Thoracic aorta (tissue), 2 donors: ENCODE data around the gene AKT2. TPM values are rescaled to one million over a fixed set of nuclear protein-coding genes. Genes with fewer than 3 reads are reported as not detected.

Source experiments
- ATAC-seq: fragments of 150-250 bp; one replicate; pipeline ENCODE4 v1.8.0; 2017; ENCODE audit warnings: low read depth; ENCODE audit not compliant: insufficient number of reproducible peaks, low FRiP score
- DNase-seq: peaks from one replicate; pipeline ENCODE4 v3.0.0-alpha.2; 2020; ENCODE audit warnings: low spot score
- H3K27ac ChIP-seq, 2 donors: fragments of 200-600 bp; sonication (generic); 1 replicate in 1 of 2; 2 replicates in 1 of 2; pipeline ENCODE4 v1.5.1; 2016; ENCODE audit warnings: mild to moderate bottlenecking in 2 of 2, moderate library complexity in 2 of 2
- H3K27me3 ChIP-seq: fragments of 200-600 bp; sonication (generic); replicated peaks from 2 replicates; pipeline ENCODE4 v1.6.0; 2016; ENCODE audit warnings: mild to moderate bottlenecking; ENCODE audit not compliant: insufficient read depth
- H3K36me3 ChIP-seq: fragments of 200-600 bp; sonication (generic); one replicate; pipeline ENCODE4 v1.5.1; 2016
- H3K4me1 ChIP-seq, 2 donors: fragments of 200-600 bp; sonication (generic); 1 replicate in 1 of 2; 2 replicates in 1 of 2; pipeline versions ENCODE4 v1.5.1 to v1.6.0; 2016; ENCODE audit warnings: low read depth in 2 of 2, mild to moderate bottlenecking in 1 of 2; ENCODE audit not compliant: control insufficient read depth in 1 of 2
- H3K4me3 ChIP-seq: fragments of 200-600 bp; sonication (generic); 2 replicates; pipeline ENCODE4 v1.5.1; 2016; ENCODE audit warnings: mild to moderate bottlenecking
- H3K9me3 ChIP-seq: fragments of 200-600 bp; sonication (generic); 2 replicates; pipeline ENCODE4 v1.5.1; 2016
- total RNA-seq, 2 donors: library from RNA; depleted of rRNA; stranded (reverse); fragments of >200 nt; gene quantifications; one replicate each; pipeline versions ENCODE4 v1.1.0 to v1.2.3, GENCODE V29; 2016
- TF ChIP-seq, protein P1 (sequence below): fragments of 200-600 bp; sonication (generic); IDR thresholded peaks from one replicate; pipeline ENCODE4 v1.5.1; 2019; ENCODE audit warnings: antibody characterized with exemption

The AKT2 gene
- total RNA-seq, 2 donors from 2014 or later: 94.5 to 138 TPM

- Histone ChIP-seq H3K4me3 (no peak overlapping the region), H3K4me1 (no peaks in the 10 kb centered on the region), H3K36me3 (no peaks in the 10 kb centered on the region), H3K27ac (no peak overlapping the region), H3K27me3 (no peaks in the 10 kb centered on the region), H3K9me3 (no peaks in the 10 kb centered on the region)
- TF ChIP-seq, protein P1, sequence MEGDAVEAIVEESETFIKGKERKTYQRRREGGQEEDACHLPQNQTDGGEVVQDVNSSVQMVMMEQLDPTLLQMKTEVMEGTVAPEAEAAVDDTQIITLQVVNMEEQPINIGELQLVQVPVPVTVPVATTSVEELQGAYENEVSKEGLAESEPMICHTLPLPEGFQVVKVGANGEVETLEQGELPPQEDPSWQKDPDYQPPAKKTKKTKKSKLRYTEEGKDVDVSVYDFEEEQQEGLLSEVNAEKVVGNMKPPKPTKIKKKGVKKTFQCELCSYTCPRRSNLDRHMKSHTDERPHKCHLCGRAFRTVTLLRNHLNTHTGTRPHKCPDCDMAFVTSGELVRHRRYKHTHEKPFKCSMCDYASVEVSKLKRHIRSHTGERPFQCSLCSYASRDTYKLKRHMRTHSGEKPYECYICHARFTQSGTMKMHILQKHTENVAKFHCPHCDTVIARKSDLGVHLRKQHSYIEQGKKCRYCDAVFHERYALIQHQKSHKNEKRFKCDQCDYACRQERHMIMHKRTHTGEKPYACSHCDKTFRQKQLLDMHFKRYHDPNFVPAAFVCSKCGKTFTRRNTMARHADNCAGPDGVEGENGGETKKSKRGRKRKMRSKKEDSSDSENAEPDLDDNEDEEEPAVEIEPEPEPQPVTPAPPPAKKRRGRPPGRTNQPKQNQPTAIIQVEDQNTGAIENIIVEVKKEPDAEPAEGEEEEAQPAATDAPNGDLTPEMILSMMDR: no peak
- ATAC-seq (no peak), DNase-seq (no peak)
These were observed 17.3 kb upstream of the AKT2 start for GRCh38 chr19:40302224-40303011.

GRCh38 chr19:40300668-40301067, 15.5 kb upstream of the AKT2 start:
- Histone ChIP-seq H3K27me3 (no peaks in the 10 kb centered on the region), H3K4me3 (no peak overlapping the region), H3K9me3 (no peaks in the 10 kb centered on the region), H3K27ac (no peak overlapping the region), H3K36me3 (no peaks in the 10 kb centered on the region), H3K4me1 (no peaks in the 10 kb centered on the region)
- TF ChIP-seq, protein P1: no peak
- ATAC-seq: no peak
- no peak for DNase-seq

DNA sequence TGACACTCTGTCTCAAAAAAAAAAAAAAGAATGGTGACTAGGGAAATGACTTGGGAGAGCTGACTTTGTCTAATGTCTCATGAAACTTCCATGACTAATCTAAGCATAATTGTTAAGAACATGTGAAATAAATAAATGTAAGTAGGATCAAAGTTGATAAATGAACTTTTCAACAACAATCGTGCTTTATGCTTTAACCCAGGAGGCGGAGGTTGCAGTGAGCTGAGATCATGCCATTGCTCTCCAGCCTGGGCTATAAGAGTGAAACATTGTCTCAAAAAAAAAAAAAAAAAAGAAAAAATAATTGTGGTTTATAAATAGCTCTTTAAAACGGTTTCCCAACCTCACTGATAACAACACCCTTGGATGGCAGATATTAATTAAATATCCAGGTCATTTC, 12.9 kb upstream of the AKT2 start:
- DNase-seq (no peak), ATAC-seq (no peak)
- H3K4me1 ChIP-seq: no peaks in the 10 kb centered on the region
- no peaks in the 10 kb centered on the region for H3K27me3 ChIP-seq
- H3K27ac ChIP-seq: no peak overlapping the region
- no peak overlapping the region for H3K4me3 ChIP-seq
- no peaks in the 10 kb centered on the region for H3K36me3 ChIP-seq
- no peaks in the 10 kb centered on the region for H3K9me3 ChIP-seq
- TF ChIP-seq, protein P1: no peak

DNA sequence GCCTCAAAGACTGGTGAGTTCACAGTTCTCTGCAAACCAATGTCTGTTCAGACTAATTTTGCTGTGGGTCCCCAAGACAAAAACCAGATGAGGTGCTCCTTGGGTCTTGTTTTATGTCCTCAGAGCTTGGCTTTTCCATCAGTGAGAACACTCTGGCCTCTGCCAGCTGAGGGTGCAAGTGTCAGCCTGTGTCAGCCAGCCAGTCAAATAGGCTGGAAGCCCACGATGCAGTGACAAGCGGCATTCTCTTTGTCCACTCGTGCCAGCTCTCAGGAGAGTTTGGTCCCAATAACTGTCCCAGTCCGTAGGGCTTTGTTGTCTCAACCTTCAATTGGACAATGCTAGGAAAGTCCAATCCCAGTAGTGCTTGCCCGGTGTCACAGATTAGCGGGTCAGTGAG, 9.4 kb upstream of the AKT2 start:
- ATAC-seq: no peak
- TF ChIP-seq, protein P1: no peak
- no peak for DNase-seq
- Histone ChIP-seq H3K27ac (no peak overlapping the region), H3K27me3 (no peaks in the 10 kb centered on the region), H3K36me3 (no peaks in the 10 kb centered on the region), H3K4me3 (no peak overlapping the region), H3K9me3 (no peaks in the 10 kb centered on the region), H3K4me1 (no peaks in the 10 kb centered on the region)

GRCh38 chr19:40286971-40287421, 1.9 kb upstream of the AKT2 start:
- ATAC-seq (no peak), DNase-seq (no peak)
- Histone ChIP-seq H3K36me3 (no peaks in the 10 kb centered on the region), H3K4me3 (no peak overlapping the region), H3K4me1 (peaks cover 10 to 31% of the 10 kb centered on the region in 2 donors), H3K27ac (no peak overlapping the region), H3K27me3 (no peaks in the 10 kb centered on the region), H3K9me3 (no peaks in the 10 kb centered on the region)
- TF ChIP-seq, protein P1: no peak
